SK-N-SH (cell line): ENCODE measurements around the gene ASCC1. TPM values are rescaled to one million over a fixed set of nuclear protein-coding genes. Genes with fewer than 3 reads are reported as not detected.

Source experiments
- CTCF ChIA-PET: fragments of 300-600, 350-600 bp; formaldehyde crosslinking; extraction: SDS; loops from one replicate; lab custom pipeline; 2021; lab: Yijun Ruan, JAX
- POLR2A ChIA-PET: fragments of 350-600 bp; sonication (Branson Sonifier 250); formaldehyde crosslinking; extraction: SDS; loops from one replicate; lab custom pipeline; 2020; ENCODE audit warnings: antibody characterized with exemption, inconsistent platforms; lab: Yijun Ruan, JAX
- DNase-seq: peaks from one replicate; pipeline ENCODE4 v3.0.0; 2012
- H2AFZ ChIP-seq: fragments of 200-600 bp; sonication (generic); 2 replicates; pipeline ENCODE4 v1.8.1; 2016; ENCODE audit warnings: antibody characterized with exemption, mild to moderate bottlenecking, low read depth
- H3F3A ChIP-seq: fragments of 200-600 bp; sonication (generic); replicated peaks from 2 replicates; pipeline ENCODE3; 2016; ENCODE audit warnings: antibody characterized with exemption, mild to moderate bottlenecking; ENCODE audit not compliant: insufficient read depth
- H3K27ac ChIP-seq, 2 experiments: fragments of 200-500 bp in 1 of 2; fragments of 200-600 bp in 1 of 2; sonication (Bioruptor generic) in 1 of 2; sonication (generic), shearing (Covaris generic) in 1 of 2; 2 replicates each; pipeline versions ENCODE4 v1.5.1 to v1.6.1; 2014 to 2016; ENCODE audit warnings: low read depth in 2 of 2, inconsistent platforms in 1 of 2, low read length in 1 of 2, mild to moderate bottlenecking in 1 of 2, mixed read lengths in 1 of 2
- H3K27me3 ChIP-seq: fragments of 200-600 bp; sonication (generic), shearing (Covaris generic); 2 replicates; pipeline ENCODE4 v1.6.1; 2016; ENCODE audit warnings: mixed run types; ENCODE audit not compliant: insufficient read depth
- H3K36me3 ChIP-seq, 2 experiments: fragments of 200-500 bp in 1 of 2; fragments of 200-600 bp in 1 of 2; sonication (Bioruptor generic) in 1 of 2; sonication (generic) in 1 of 2; replicated peaks in 1 of 2; 2 replicates each; pipeline versions ENCODE3 to v1.5.1; 2014 to 2016; ENCODE audit warnings: low read length in 1 of 2, mild to moderate bottlenecking in 1 of 2; ENCODE audit not compliant: insufficient read depth in 2 of 2, control insufficient read depth in 1 of 2
- H3K4me1 ChIP-seq, 2 experiments: fragments of 200-500 bp in 1 of 2; fragments of 200-600 bp in 1 of 2; sonication (Bioruptor generic) in 1 of 2; sonication (generic), shearing (Covaris generic) in 1 of 2; 2 replicates each; pipeline versions ENCODE4 v1.5.1 to v1.6.1; 2014 to 2016; ENCODE audit warnings: low read depth in 1 of 2, low read length in 1 of 2, mixed run types in 1 of 2; ENCODE audit not compliant: insufficient read depth in 2 of 2, control insufficient read depth in 1 of 2
- H3K4me2 ChIP-seq: fragments of 200-600 bp; sonication (generic), shearing (Covaris generic); 2 replicates; pipeline ENCODE4 v1.6.1; 2017; ENCODE audit warnings: mixed run types
- H3K4me3 ChIP-seq, 2 experiments: fragments of 200-500 bp in 1 of 2; fragments of 200-600 bp in 1 of 2; sonication (Bioruptor generic) in 1 of 2; sonication (generic), shearing (Covaris generic) in 1 of 2; 2 replicates each; pipeline versions ENCODE4 v1.5.1 to v1.8.1; 2014 to 2016; ENCODE audit warnings: low read depth in 2 of 2, inconsistent platforms in 1 of 2, low read length in 1 of 2, mild to moderate bottlenecking in 1 of 2, mixed read lengths in 1 of 2, moderate library complexity in 1 of 2
- H3K79me2 ChIP-seq: fragments of 200-600 bp; sonication (generic); 2 replicates; pipeline ENCODE4 v1.8.1; 2017; ENCODE audit warnings: mild to moderate bottlenecking; ENCODE audit not compliant: insufficient read depth
- H3K9ac ChIP-seq: fragments of 200-600 bp; sonication (generic); 2 replicates; pipeline ENCODE4 v1.6.1; 2017; ENCODE audit warnings: mixed run types
- H3K9me2 ChIP-seq: fragments of 200-600 bp; sonication (generic); 2 replicates; pipeline ENCODE4 v1.6.1; 2017; ENCODE audit warnings: mixed run types
- H3K9me3 ChIP-seq: fragments of 200-600 bp; sonication (generic); 2 replicates; pipeline ENCODE4 v1.6.1; 2017; ENCODE audit warnings: mixed run types, mild to moderate bottlenecking, moderate library complexity
- H4K20me1 ChIP-seq: fragments of 200-600 bp; sonication (generic); 2 replicates; pipeline ENCODE4 v1.6.1; 2017; ENCODE audit warnings: mild to moderate bottlenecking, mixed run types; ENCODE audit not compliant: insufficient read depth
- CHD2 ChIP-seq: fragments of 150-350 bp; IDR thresholded peaks from 2 replicates; pipeline ENCODE4 v1.6.1; 2018; ENCODE audit warnings: low read length; ENCODE audit not compliant: partially characterized antibody
- CTCF ChIP-seq: fragments of 200-600 bp; sonication (generic); IDR thresholded peaks from 2 replicates; pipeline ENCODE4 v1.6.1; 2017; ENCODE audit warnings: antibody characterized with exemption, mild to moderate bottlenecking, moderate library complexity
- EP300 ChIP-seq, 2 experiments: IDR thresholded peaks; 2 replicates each; pipeline versions ENCODE4 v1.4.0 to v1.6.1; 2012; ENCODE audit warnings: borderline replicate concordance in 1 of 2, low read depth in 1 of 2, low read length in 1 of 2
- EZH2phosphoT487 ChIP-seq: fragments of 200-600 bp; sonication (generic); IDR thresholded peaks from 2 replicates; pipeline ENCODE4 v1.6.1; 2017; ENCODE audit warnings: low read depth, mixed run types, mild to moderate bottlenecking, antibody characterized with exemption, moderate library complexity, borderline replicate concordance
- FOXM1 ChIP-seq: IDR thresholded peaks from 2 replicates; pipeline ENCODE4 v1.4.0; 2012; ENCODE audit warnings: low read depth, mild to moderate bottlenecking
- IRF3 ChIP-seq: fragments of 150-350 bp; IDR thresholded peaks from 2 replicates; pipeline ENCODE4 v1.6.1; 2016; ENCODE audit warnings: mild to moderate bottlenecking, low read depth, low read length
- JUND ChIP-seq: IDR thresholded peaks from 2 replicates; pipeline ENCODE4 v1.4.0; 2012
- MAX ChIP-seq: IDR thresholded peaks from 2 replicates; pipeline ENCODE4 v1.4.0; 2012; ENCODE audit warnings: low read depth
- MEF2A ChIP-seq: IDR thresholded peaks from 2 replicates; pipeline ENCODE4 v1.4.0; 2012; ENCODE audit warnings: low read depth, borderline replicate concordance
- MXI1 ChIP-seq: IDR thresholded peaks from 2 replicates; pipeline ENCODE4 v1.6.1; 2012; ENCODE audit warnings: mild to moderate bottlenecking, low read depth, low read length, improper control_type of control experiment
- NFIC ChIP-seq: IDR thresholded peaks from 2 replicates; pipeline ENCODE4 v1.4.0; 2012; ENCODE audit warnings: borderline replicate concordance
- NRF1 ChIP-seq: IDR thresholded peaks from 2 replicates; pipeline ENCODE4 v1.6.1; 2012; ENCODE audit warnings: low read depth, mild to moderate bottlenecking, low read length
- POLR2AphosphoS5 ChIP-seq: IDR thresholded peaks from 2 replicates; pipeline ENCODE4 v1.6.1; 2012; ENCODE audit warnings: low read depth, low read length
- RXRA ChIP-seq: IDR thresholded peaks from 2 replicates; pipeline ENCODE4 v1.4.0; 2012; ENCODE audit warnings: low read depth, mild to moderate bottlenecking, borderline replicate concordance
- SIN3A ChIP-seq: IDR thresholded peaks from 2 replicates; pipeline ENCODE4 v1.6.1; 2012; ENCODE audit warnings: low read depth, mild to moderate bottlenecking, low read length, moderate library complexity, borderline replicate concordance
- TAF1 ChIP-seq: IDR thresholded peaks from 2 replicates; pipeline ENCODE4 v1.6.1; 2012; ENCODE audit warnings: low read depth, mild to moderate bottlenecking, low read length, moderate library complexity, borderline replicate concordance
- TEAD4 ChIP-seq: IDR thresholded peaks from 2 replicates; pipeline ENCODE4 v1.4.0; 2012; ENCODE audit warnings: mild to moderate bottlenecking, borderline replicate concordance; ENCODE audit not compliant: insufficient read depth
- YY1 ChIP-seq: IDR thresholded peaks from 2 replicates; pipeline ENCODE4 v1.4.0; 2012; ENCODE audit warnings: low read depth, mild to moderate bottlenecking
- ZBTB33 ChIP-seq: IDR thresholded peaks from 2 replicates; pipeline ENCODE4 v1.4.0; 2012; ENCODE audit warnings: low read depth, borderline replicate concordance
- polyA plus RNA-seq, 3 experiments: library from polyadenylated mRNA; depleted of rRNA; stranded (reverse); fragments of >200 nt; gene quantifications; 2 replicates each; pipeline ENCODE4 v1.2.3, GENCODE V29; 2012

Gene ASCC1
- polyA plus RNA-seq, 1 of the 3 experiments (the other 2 are of a cell fraction) = 15.0 TPM

GRCh38 chr10:72124381-72124780, 91.7 kb downstream of the ASCC1 start:
- POLR2A ChIA-PET = interaction anchor here (0.6 to 1.1 kb wide), 2 partner anchors 97 to 129 kb away, joined by 3 to 4 read pairs; no protein-coding TSS in a partner anchor
- Histone ChIP-seq H3K79me2 (no peaks in the 10 kb centered on the region), H3K9me2 (no peaks in the 10 kb centered on the region), H4K20me1 (no peaks in the 10 kb centered on the region), H3K27ac (peak overlapping the region in 1 of 2 experiments; percentile 43; a peak in 1 of 4 replicates), H3K4me1 (peaks cover 0 to 6% of the 10 kb centered on the region in 2 experiments; a peak in 2 of 4 replicates), H3K4me2 (no peak overlapping the region), H3K36me3 (peaks cover 0 to 17% of the 10 kb centered on the region in 2 experiments), H3K4me3 (no peak overlapping the region), H2AFZ (no peak overlapping the region), H3K9me3 (no peaks in the 10 kb centered on the region), H3F3A (peaks cover 10% of the 10 kb centered on the region), H3K27me3 (no peaks in the 10 kb centered on the region), H3K9ac (no peak overlapping the region)
- TF ChIP-seq RXRA (no peak), TAF1 (no peak), MEF2A (no peak), POLR2AphosphoS5 (no peak), MAX (no peak), ZBTB33 (no peak), NFIC (no peak), JUND (no peak), IRF3 (no peak), SIN3A (no peak), NRF1 (no peak), EZH2phosphoT487 (no peak), EP300 (IDR thresholded peaks at IDR 0.05; ENCODE audit: borderline replicate concordance in 1 of 2, low read depth in 1 of 2, low read length in 1 of 2) (no peak), MXI1 (no peak), YY1 (no peak), FOXM1 (no peak), CTCF (no peak), CHD2 (no peak), TEAD4 (no peak)
- CTCF ChIA-PET = interaction anchor here (1.1 to 2.2 kb wide), 3 partner anchors 12 to 204 kb away, joined by 4 to 6 read pairs (median 5); no protein-coding TSS in a partner anchor
- DNase-seq = no peak
